A673 (cell line): ENCODE data around the gene GALNT10.

Source experiments
- CTCF ChIP-seq: fragments of 300-800, 200-600 bp; sonication (generic); conservative IDR thresholded peaks from 2 replicates; pipeline ENCODE4 v1.5.1; 2017; ENCODE audit warnings: low read depth, mild to moderate bottlenecking, antibody characterized with exemption, low read length, moderate library complexity, mixed read lengths
- EZH2 ChIP-seq: fragments of 200-600 bp; sonication (generic); IDR thresholded peaks from 2 replicates; pipeline ENCODE4 v1.6.1; 2017; ENCODE audit warnings: borderline replicate concordance, low read depth, mild to moderate bottlenecking, mixed read lengths, antibody characterized with exemption, low read length; ENCODE audit not compliant: poor library complexity, severe bottlenecking

GRCh38 chr5:154388842-154389241 is 198.3 kb downstream of the GALNT10 start:
- no peak for TF ChIP-seq CTCF
- TF ChIP-seq EZH2 = no peak
